Measurements from ENCODE around the gene CDC42EP5. TPM values are rescaled to one million over a fixed set of nuclear protein-coding genes. Genes with fewer than 3 reads are reported as not detected.

CDC42EP5 gene
- total and polyA plus RNA-seq, 5 donors from 2014 or later = not detected

DNA sequence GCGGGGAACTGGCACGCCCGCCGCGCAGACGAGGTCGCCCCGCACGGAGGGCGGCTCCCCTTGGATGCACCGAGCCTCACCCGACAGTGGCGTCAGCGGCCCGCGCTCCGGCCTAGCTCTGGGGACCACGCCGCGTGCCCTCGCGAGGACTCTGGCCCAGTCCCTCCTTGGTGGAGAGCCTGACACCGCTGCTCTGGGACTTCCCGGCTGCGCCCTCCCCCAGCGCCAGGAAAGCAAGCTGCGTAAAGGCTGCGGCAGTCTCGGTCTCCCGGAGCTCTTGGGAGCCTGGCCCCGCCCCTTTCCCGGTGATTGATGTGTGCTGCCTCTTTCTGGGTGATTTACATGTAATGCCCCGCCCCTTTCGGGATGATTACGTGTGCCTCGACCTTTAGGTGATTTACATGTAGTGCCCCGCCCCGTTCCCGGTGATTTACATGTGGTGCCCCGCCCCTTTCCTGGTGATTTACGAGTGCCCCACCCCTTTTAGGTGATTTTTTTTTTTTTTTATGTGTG, 9.5 kb downstream of the CDC42EP5 start, which contains the start of gene LENG9:
Gene LENG9, minus strand, starts transcription at position 248 of the 513 bp plus-strand sequence. CDS start 252 bp downstream, outside the sequence.
- peak within 1 kb of the TSS; percentile 85 for H3K27ac ChIP-seq (ENCODE audit: insufficient read depth, low read length, poor library complexity, severe bottlenecking)
- peaks cover 32% of the 10 kb centered on the region for H3K4me1 ChIP-seq (ENCODE audit: control insufficient read depth, insufficient read depth, low read length, poor library complexity, severe bottlenecking)
- H3K36me3 Mint-ChIP-seq = peaks cover 12% of the 10 kb centered on the region
- peaks cover 0 to 41% (median 20%) of the 10 kb centered on the region in 4 donors for H3K4me1 Mint-ChIP-seq
- peak within 1 kb of the TSS; percentile 62 for H3K4me3 ChIP-seq (ENCODE audit: low read depth, low read length)
- ATAC-seq (ENCODE audit: low read depth in 2 of 2) (peak; percentile 65 to 71), DNase-seq (peak; percentile 90 to 98 (median 93))
- peaks cover 24% of the 10 kb centered on the region for H3K36me3 ChIP-seq (ENCODE audit: control insufficient read depth, insufficient read depth, low read length)
- H3K9me3 ChIP-seq (ENCODE audit: control insufficient read depth in 2 of 2, low read length in 2 of 2) = no peaks in the 10 kb centered on the region
- H3K27me3 Mint-ChIP-seq = peaks cover 29% of the 10 kb centered on the region
- peak within 1 kb of the TSS; percentile 89 to 98 (median 93) for H3K4me3 Mint-ChIP-seq
- H3K9me3 Mint-ChIP-seq = no peaks in the 10 kb centered on the region
- peak within 1 kb of the TSS; percentile 93 to 97 (median 93) for H3K27ac Mint-ChIP-seq
- H3K27me3 ChIP-seq (ENCODE audit: control insufficient read depth, insufficient read depth, low read length) = no peaks in the 10 kb centered on the region

GRCh38 chr19:54462655-54463530, 10.2 kb downstream of the CDC42EP5 start:
- H3K9me3 Mint-ChIP-seq = no peaks in the 10 kb centered on the region
- H3K4me1 Mint-ChIP-seq = peaks cover 0 to 46% (median 23%) of the 10 kb centered on the region in 4 donors
- peak overlapping the region; percentile 85 for H3K27ac ChIP-seq (ENCODE audit: insufficient read depth, low read length, poor library complexity, severe bottlenecking)
- no peaks in the 10 kb centered on the region for H3K9me3 ChIP-seq (ENCODE audit: control insufficient read depth in 2 of 2, low read length in 2 of 2)
- no peak overlapping the region for H3K4me3 ChIP-seq (ENCODE audit: low read depth, low read length)
- peaks cover 22% of the 10 kb centered on the region for H3K27me3 Mint-ChIP-seq
- H3K27ac Mint-ChIP-seq = peak overlapping the region; percentile 59 to 97 (median 93)
- peak; percentile 50 to 83 (median 72) for DNase-seq
- ATAC-seq (ENCODE audit: low read depth in 2 of 2) = peak; percentile 39 to 54
- peaks cover 19% of the 10 kb centered on the region for H3K36me3 Mint-ChIP-seq
- peaks cover 31% of the 10 kb centered on the region for H3K36me3 ChIP-seq (ENCODE audit: control insufficient read depth, insufficient read depth, low read length)
- H3K4me1 ChIP-seq (ENCODE audit: control insufficient read depth, insufficient read depth, low read length, poor library complexity, severe bottlenecking) = peaks cover 32% of the 10 kb centered on the region
- H3K27me3 ChIP-seq (ENCODE audit: control insufficient read depth, insufficient read depth, low read length) = no peaks in the 10 kb centered on the region
- peak overlapping the region; percentile 69 to 98 (median 85) for H3K4me3 Mint-ChIP-seq

- no peaks in the 10 kb centered on the region for H3K9me3 ChIP-seq (ENCODE audit: control insufficient read depth in 2 of 2, low read length in 2 of 2)
- DNase-seq (no peak), ATAC-seq (ENCODE audit: low read depth in 2 of 2) (no peak)
- Mint-ChIP-seq H3K27me3 (peaks cover 17% of the 10 kb centered on the region), H3K4me3 (peak overlapping the region; percentile 41 to 79 (median 72)), H3K9me3 (no peaks in the 10 kb centered on the region), H3K36me3 (peaks cover 21% of the 10 kb centered on the region), H3K27ac (peak overlapping the region in 1 of 3 donors; percentile 73), H3K4me1 (peaks cover 0 to 46% (median 23%) of the 10 kb centered on the region in 4 donors)
- no peak overlapping the region for H3K4me3 ChIP-seq (ENCODE audit: low read depth, low read length)
- H3K27me3 ChIP-seq (ENCODE audit: control insufficient read depth, insufficient read depth, low read length) = no peaks in the 10 kb centered on the region
- peak overlapping the region; percentile 85 for H3K27ac ChIP-seq (ENCODE audit: insufficient read depth, low read length, poor library complexity, severe bottlenecking)
- peaks cover 32% of the 10 kb centered on the region for H3K4me1 ChIP-seq (ENCODE audit: control insufficient read depth, insufficient read depth, low read length, poor library complexity, severe bottlenecking)
- peaks cover 38% of the 10 kb centered on the region for H3K36me3 ChIP-seq (ENCODE audit: control insufficient read depth, insufficient read depth, low read length)
Measured at GRCh38 chr19:54462047-54462654, 10.9 kb downstream of the CDC42EP5 start.

GRCh38 chr19:54461613-54462012, 11.5 kb downstream of the CDC42EP5 start:
- peaks cover 0 to 46% (median 23%) of the 10 kb centered on the region in 4 donors for H3K4me1 Mint-ChIP-seq
- H3K36me3 Mint-ChIP-seq = peaks cover 21% of the 10 kb centered on the region
- H3K27ac ChIP-seq (ENCODE audit: insufficient read depth, low read length, poor library complexity, severe bottlenecking) = no peak overlapping the region
- peaks cover 43% of the 10 kb centered on the region for H3K36me3 ChIP-seq (ENCODE audit: control insufficient read depth, insufficient read depth, low read length)
- H3K4me1 ChIP-seq (ENCODE audit: control insufficient read depth, insufficient read depth, low read length, poor library complexity, severe bottlenecking) = peaks cover 32% of the 10 kb centered on the region
- H3K9me3 Mint-ChIP-seq = no peaks in the 10 kb centered on the region
- no peak overlapping the region for H3K4me3 ChIP-seq (ENCODE audit: low read depth, low read length)
- H3K27me3 Mint-ChIP-seq = peaks cover 17% of the 10 kb centered on the region
- H3K27me3 ChIP-seq (ENCODE audit: control insufficient read depth, insufficient read depth, low read length) = no peaks in the 10 kb centered on the region
- peak overlapping the region; percentile 41 to 79 (median 72) for H3K4me3 Mint-ChIP-seq
- no peak overlapping the region for H3K27ac Mint-ChIP-seq
- ATAC-seq (ENCODE audit: low read depth in 2 of 2) = no peak
- no peak for DNase-seq
- H3K9me3 ChIP-seq (ENCODE audit: control insufficient read depth in 2 of 2, low read length in 2 of 2) = no peaks in the 10 kb centered on the region

DNA sequence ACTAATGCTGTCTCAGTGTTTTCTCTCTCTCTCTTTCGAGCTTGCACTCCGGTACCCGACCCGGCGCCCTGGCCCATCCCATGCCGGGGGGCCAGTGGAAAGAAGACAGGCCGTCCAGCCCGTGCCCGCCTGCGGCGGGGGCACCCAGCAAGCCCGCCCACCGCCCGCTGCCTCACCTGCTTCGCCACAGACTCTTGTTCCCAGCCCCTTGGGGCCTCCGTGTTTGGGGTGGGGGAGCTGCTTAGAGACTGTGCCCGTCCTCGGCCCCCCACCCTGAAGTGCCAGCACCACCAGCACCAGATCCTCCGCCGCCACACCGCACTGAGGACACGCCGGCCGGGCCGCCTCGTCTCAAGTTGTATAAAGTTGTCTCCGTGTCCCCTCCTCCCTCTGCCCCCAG, 11.9 kb downstream of the CDC42EP5 start:
- no peak for ATAC-seq (ENCODE audit: low read depth in 2 of 2)

GRCh38 chr19:54460230-54461005, 12.7 kb downstream of the CDC42EP5 start:
- DNase-seq (no peak), ATAC-seq (ENCODE audit: low read depth in 2 of 2) (no peak)
- Histone ChIP-seq H3K4me1 (ENCODE audit: control insufficient read depth, insufficient read depth, low read length, poor library complexity, severe bottlenecking) (peaks cover 32% of the 10 kb centered on the region), H3K27ac (ENCODE audit: insufficient read depth, low read length, poor library complexity, severe bottlenecking) (no peak overlapping the region), H3K36me3 (ENCODE audit: control insufficient read depth, insufficient read depth, low read length) (peaks cover 55% of the 10 kb centered on the region), H3K4me3 (ENCODE audit: low read depth, low read length) (no peak overlapping the region), H3K9me3 (ENCODE audit: control insufficient read depth in 2 of 2, low read length in 2 of 2) (no peaks in the 10 kb centered on the region), H3K27me3 (ENCODE audit: control insufficient read depth, insufficient read depth, low read length) (no peaks in the 10 kb centered on the region)
- H3K4me3 Mint-ChIP-seq = peak overlapping the region in 1 of 4 donors; percentile 55
- peaks cover 21% of the 10 kb centered on the region for H3K36me3 Mint-ChIP-seq
- H3K27me3 Mint-ChIP-seq = peaks cover 9% of the 10 kb centered on the region
- H3K9me3 Mint-ChIP-seq = peaks cover 0 to under 1% (median 0%) of the 10 kb centered on the region in 7 donors
- H3K27ac Mint-ChIP-seq = no peak overlapping the region
- H3K4me1 Mint-ChIP-seq = peaks cover 0 to 46% (median 21%) of the 10 kb centered on the region in 4 donors

More for the DNA sequence above, 11.9 kb downstream of the CDC42EP5 start:
- H3K4me1 ChIP-seq (ENCODE audit: control insufficient read depth, insufficient read depth, low read length, poor library complexity, severe bottlenecking) = peaks cover 32% of the 10 kb centered on the region
- H3K27me3 Mint-ChIP-seq = peaks cover 13% of the 10 kb centered on the region
- peaks cover 21% of the 10 kb centered on the region for H3K36me3 Mint-ChIP-seq
- no peak overlapping the region for H3K4me3 ChIP-seq (ENCODE audit: low read depth, low read length)
- H3K27ac ChIP-seq (ENCODE audit: insufficient read depth, low read length, poor library complexity, severe bottlenecking) = no peak overlapping the region
- H3K36me3 ChIP-seq (ENCODE audit: control insufficient read depth, insufficient read depth, low read length) = peaks cover 47% of the 10 kb centered on the region
- H3K9me3 ChIP-seq (ENCODE audit: control insufficient read depth in 2 of 2, low read length in 2 of 2) = no peaks in the 10 kb centered on the region
- no peak overlapping the region for H3K27ac Mint-ChIP-seq
- no peaks in the 10 kb centered on the region for H3K27me3 ChIP-seq (ENCODE audit: control insufficient read depth, insufficient read depth, low read length)
- H3K4me3 Mint-ChIP-seq = peak overlapping the region in 3 of 4 donors; percentile 10 to 69 (median 26)
- DNase-seq = no peak
- no peaks in the 10 kb centered on the region for H3K9me3 Mint-ChIP-seq
- H3K4me1 Mint-ChIP-seq = peaks cover 0 to 46% (median 21%) of the 10 kb centered on the region in 4 donors
